ENCODE results near the gene SLC6A13. TPM values are rescaled to one million over a fixed set of nuclear protein-coding genes. Genes with fewer than 3 reads are reported as not detected.

Gene SLC6A13
- polyA plus RNA-seq, 1 experiment, result not detected

DNA sequence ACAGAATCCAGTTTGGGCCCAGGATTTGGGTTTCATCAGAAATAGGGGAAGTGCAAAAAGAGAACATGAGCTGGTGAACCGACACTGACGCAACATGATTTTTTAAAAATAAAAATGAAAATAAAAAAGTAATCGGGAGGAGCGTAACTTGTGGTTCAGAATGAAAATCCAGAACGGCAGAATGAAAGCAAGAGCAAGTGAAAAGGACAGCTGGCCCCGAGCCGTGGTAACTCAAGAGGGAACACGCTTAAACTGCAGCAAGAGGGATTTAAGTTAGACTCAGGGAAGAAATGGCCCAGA lies 50.3 kb downstream of the SLC6A13 start:
- CTCF ChIA-PET, result interaction anchor here (1.1 to 1.4 kb wide), 2 partner anchors 14 to 23 kb away, joined by 3 to 5 read pairs; no protein-coding TSS in a partner anchor
- no peak overlapping the region for H3K4me3 ChIP-seq (ENCODE audit: low read depth, low read length)
- DNase-seq (ENCODE audit: low read depth), result no peak
- peaks cover 18% of the 10 kb centered on the region for H3K27me3 ChIP-seq (ENCODE audit: control insufficient read depth, insufficient read depth, low read length)
- TF ChIP-seq, protein P1, sequence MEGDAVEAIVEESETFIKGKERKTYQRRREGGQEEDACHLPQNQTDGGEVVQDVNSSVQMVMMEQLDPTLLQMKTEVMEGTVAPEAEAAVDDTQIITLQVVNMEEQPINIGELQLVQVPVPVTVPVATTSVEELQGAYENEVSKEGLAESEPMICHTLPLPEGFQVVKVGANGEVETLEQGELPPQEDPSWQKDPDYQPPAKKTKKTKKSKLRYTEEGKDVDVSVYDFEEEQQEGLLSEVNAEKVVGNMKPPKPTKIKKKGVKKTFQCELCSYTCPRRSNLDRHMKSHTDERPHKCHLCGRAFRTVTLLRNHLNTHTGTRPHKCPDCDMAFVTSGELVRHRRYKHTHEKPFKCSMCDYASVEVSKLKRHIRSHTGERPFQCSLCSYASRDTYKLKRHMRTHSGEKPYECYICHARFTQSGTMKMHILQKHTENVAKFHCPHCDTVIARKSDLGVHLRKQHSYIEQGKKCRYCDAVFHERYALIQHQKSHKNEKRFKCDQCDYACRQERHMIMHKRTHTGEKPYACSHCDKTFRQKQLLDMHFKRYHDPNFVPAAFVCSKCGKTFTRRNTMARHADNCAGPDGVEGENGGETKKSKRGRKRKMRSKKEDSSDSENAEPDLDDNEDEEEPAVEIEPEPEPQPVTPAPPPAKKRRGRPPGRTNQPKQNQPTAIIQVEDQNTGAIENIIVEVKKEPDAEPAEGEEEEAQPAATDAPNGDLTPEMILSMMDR (IDR thresholded peaks at IDR 0.05; ENCODE audit: insufficient read depth, low read depth, low read length), result no peak
- POLR2A ChIA-PET, result no interaction called here
- H3K36me3 ChIP-seq (ENCODE audit: control insufficient read depth, insufficient read depth, low read length), result no peaks in the 10 kb centered on the region

DNA sequence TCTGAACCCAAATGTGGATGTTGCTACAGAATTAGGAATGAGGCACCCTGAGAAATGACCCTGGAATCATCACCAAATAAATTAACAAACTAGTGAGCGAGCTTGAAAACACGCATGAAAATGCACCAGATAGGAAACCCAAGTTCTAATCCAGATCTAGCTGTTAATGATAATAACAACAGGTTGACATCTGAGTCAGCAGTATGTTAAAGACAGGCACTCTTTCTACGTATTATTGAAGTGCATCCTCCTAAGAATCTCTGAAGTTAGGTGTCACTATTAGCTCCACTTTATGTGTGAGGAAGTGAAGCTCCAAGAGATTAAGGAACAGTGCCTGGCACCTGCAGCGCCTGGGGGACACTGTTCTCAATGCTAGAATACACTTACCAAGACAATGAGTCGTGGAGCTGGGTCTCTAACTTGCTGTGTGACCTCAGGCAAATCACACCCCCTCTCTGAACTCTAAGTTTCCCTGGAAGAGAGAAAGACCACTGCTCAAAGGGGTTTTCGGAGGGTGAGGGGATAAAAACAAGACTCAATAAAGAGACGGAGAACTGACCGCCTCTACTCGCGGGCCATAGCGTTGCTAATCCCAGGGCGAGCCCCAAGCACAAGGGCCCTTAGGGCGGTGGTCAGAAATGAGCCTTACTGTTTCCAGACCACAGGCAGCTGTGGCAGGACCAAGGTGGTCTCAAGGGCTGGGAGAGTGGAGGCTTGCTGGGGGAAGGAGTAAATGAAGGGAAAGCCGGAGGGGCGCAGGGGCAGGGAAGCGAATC lies 50.8 kb downstream of the SLC6A13 start:
- ChIA-PET POLR2A (no interaction called here), CTCF (interaction anchor here (1.1 to 1.4 kb wide), 2 partner anchors 14 to 23 kb away, joined by 3 to 5 read pairs; no protein-coding TSS in a partner anchor)
- peaks cover 19% of the 10 kb centered on the region for H3K27me3 ChIP-seq (ENCODE audit: control insufficient read depth, insufficient read depth, low read length)
- no peak overlapping the region for H3K4me3 ChIP-seq (ENCODE audit: low read depth, low read length)
- no peak for DNase-seq (ENCODE audit: low read depth)
- TF ChIP-seq, protein P1 (IDR thresholded peaks at IDR 0.05; ENCODE audit: insufficient read depth, low read depth, low read length), result no peak
- H3K36me3 ChIP-seq (ENCODE audit: control insufficient read depth, insufficient read depth, low read length), result no peaks in the 10 kb centered on the region

DNA sequence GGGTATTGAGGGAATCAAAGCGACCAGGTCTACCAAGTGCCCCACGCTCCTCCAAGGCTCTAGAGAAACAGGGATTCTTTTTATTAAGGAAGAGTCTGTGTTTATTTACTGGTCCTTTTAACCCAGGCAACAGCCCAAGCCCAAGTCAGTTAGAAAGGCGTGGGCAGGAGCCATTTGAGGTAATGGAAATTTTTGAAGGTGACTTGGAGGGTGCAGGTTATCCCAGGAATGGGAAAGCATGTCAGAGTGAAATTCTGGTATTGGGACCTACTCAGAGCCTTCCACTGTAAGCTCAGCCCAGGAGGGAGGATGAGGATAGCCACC lies 51.5 kb downstream of the SLC6A13 start:
- ChIA-PET POLR2A (no interaction called here), CTCF (interaction anchor here (1.1 to 1.4 kb wide), 2 partner anchors 13 to 22 kb away, joined by 3 to 5 read pairs; no protein-coding TSS in a partner anchor)
- no peaks in the 10 kb centered on the region for H3K36me3 ChIP-seq (ENCODE audit: control insufficient read depth, insufficient read depth, low read length)
- peaks cover 20% of the 10 kb centered on the region for H3K27me3 ChIP-seq (ENCODE audit: control insufficient read depth, insufficient read depth, low read length)
- H3K4me3 ChIP-seq (ENCODE audit: low read depth, low read length), result no peak overlapping the region
- TF ChIP-seq, protein P1 (IDR thresholded peaks at IDR 0.05; ENCODE audit: insufficient read depth, low read depth, low read length), result no peak
- DNase-seq (ENCODE audit: low read depth), result no peak

DNA sequence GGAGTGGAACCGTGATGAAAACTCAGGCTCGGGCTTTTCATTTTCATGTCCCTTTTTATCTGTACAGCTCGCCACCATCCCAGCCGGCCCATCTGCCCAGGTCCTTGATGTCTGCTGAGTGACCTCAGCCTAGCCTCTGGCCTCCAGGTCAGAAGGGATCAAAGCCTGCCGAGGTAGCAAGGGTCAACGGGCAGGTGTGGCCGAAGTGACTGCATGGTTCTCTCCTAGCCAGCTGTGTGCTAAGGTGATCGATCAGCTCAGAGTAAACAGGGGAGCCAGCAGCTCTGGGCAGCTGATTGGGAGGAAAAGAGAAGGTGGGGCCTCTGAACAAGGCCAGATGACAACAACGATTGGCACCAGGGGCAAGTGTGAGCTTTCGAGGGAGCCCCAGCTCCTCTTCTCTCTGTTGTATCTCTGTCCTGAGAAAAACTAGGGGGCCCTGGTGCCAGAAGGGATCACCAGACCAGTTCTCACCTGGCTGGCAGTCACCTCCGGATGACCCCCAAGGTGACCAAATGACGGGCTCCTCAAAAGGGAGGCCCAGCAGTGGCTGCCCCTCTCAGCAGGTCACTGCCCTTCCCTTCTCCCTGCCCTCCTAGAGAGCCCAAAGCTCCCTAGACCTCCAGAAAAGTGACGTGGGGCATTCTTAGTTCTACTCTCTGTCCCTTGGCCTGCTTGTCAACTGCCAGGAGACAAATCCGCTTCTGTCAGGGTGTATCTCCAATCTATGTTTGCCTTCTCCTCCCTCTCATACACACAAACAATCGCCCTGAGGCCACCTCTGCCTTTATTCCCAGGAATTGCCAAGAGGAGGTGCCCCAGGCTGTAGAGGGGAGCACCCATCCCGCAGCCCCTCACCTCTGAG lies 52.1 kb downstream of the SLC6A13 start:
- CTCF ChIA-PET, result no interaction called here
- POLR2A ChIA-PET, result no interaction called here
- H3K4me3 ChIP-seq (ENCODE audit: low read depth, low read length), result no peak overlapping the region
- no peak for DNase-seq (ENCODE audit: low read depth)
- TF ChIP-seq, protein P1 (IDR thresholded peaks at IDR 0.05; ENCODE audit: insufficient read depth, low read depth, low read length), result no peak
- peaks cover 18% of the 10 kb centered on the region for H3K27me3 ChIP-seq (ENCODE audit: control insufficient read depth, insufficient read depth, low read length)
- no peaks in the 10 kb centered on the region for H3K36me3 ChIP-seq (ENCODE audit: control insufficient read depth, insufficient read depth, low read length)

DNA sequence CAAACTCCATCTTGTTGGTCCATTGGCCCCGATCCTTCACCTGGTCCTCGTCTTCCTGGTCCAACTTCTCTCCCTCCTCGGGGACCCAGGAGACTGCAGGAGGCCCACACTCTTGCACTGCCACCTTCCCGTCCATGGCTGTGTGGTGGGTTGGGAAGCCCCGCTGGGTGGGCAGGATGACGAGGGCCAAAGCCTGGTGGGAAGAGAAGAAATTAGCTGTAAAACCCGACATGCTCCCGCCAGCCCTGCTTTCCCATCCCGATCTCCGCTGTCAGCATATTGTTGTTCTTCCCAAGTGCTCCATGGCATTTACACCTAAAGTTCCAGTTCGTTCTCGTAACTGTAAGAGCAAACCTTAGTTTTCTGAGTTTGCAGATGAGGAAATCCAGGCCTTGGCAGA lies 52.8 kb downstream of the SLC6A13 start:
- TF ChIP-seq, protein P1 (IDR thresholded peaks at IDR 0.05; ENCODE audit: insufficient read depth, low read depth, low read length), result no peak
- H3K36me3 ChIP-seq (ENCODE audit: control insufficient read depth, insufficient read depth, low read length), result no peaks in the 10 kb centered on the region
- POLR2A ChIA-PET, result no interaction called here
- DNase-seq (ENCODE audit: low read depth), result no peak
- CTCF ChIA-PET, result no interaction called here
- no peak overlapping the region for H3K4me3 ChIP-seq (ENCODE audit: low read depth, low read length)
- peaks cover 20% of the 10 kb centered on the region for H3K27me3 ChIP-seq (ENCODE audit: control insufficient read depth, insufficient read depth, low read length)

Data from BJ (cell line).